OCI-LY3 (cell line): ENCODE measurements around the gene PLEKHO1.

Experiments used
- H2AFZ ChIP-seq: fragments of 200-600, 300-600 bp; shearing (Covaris generic); 2 replicates; pipeline ENCODE4 v1.6.0; 2014; ENCODE audit warnings: antibody characterized with exemption, low read depth, low read length
- H3K27ac ChIP-seq: fragments of 200-600, 300-600 bp; sonication (generic); 2 replicates; pipeline ENCODE4 v1.5.1; 2014; ENCODE audit warnings: mild to moderate bottlenecking, low read length, moderate library complexity, mixed read lengths
- H3K27me3 ChIP-seq: fragments of 200-600, 300-600 bp; sonication (generic); 2 replicates; pipeline ENCODE4 v1.6.1; 2014; ENCODE audit warnings: low read depth, low read length, mixed read lengths
- H3K36me3 ChIP-seq: fragments of 200-600, 300-600 bp; sonication (generic); replicated peaks from 2 replicates; pipeline ENCODE3; 2014; ENCODE audit warnings: low read depth, low read length, mixed read lengths
- H3K4me1 ChIP-seq: fragments of 300-600, 200-600 bp; sonication (generic); 2 replicates; pipeline ENCODE4 v1.6.1; 2014; ENCODE audit warnings: low read length, mixed read lengths
- H3K4me2 ChIP-seq: fragments of 200-600, 300-600 bp; sonication (generic); 2 replicates; pipeline ENCODE4 v1.6.1; 2014; ENCODE audit warnings: low read length, mixed read lengths
- H3K4me3 ChIP-seq: fragments of 300-600, 200-600 bp; sonication (generic); 2 replicates; pipeline ENCODE4 v1.5.1; 2014; ENCODE audit warnings: antibody characterized with exemption, mild to moderate bottlenecking, low read length, moderate library complexity
- H3K79me2 ChIP-seq: fragments of 300-600, 200-600 bp; shearing (Covaris generic); 2 replicates; pipeline ENCODE4 v1.6.1; 2014; ENCODE audit warnings: mild to moderate bottlenecking, low read length, mixed read lengths
- H3K9ac ChIP-seq: fragments of 300-600, 200-600 bp; shearing (Covaris generic); 2 replicates; pipeline ENCODE4 v1.6.0; 2014; ENCODE audit warnings: mild to moderate bottlenecking, low read length, moderate library complexity
- H3K9me3 ChIP-seq: fragments of 200-600, 300-600 bp; shearing (Covaris generic); 2 replicates; pipeline ENCODE4 v1.6.1; 2014; ENCODE audit warnings: low read length, mixed read lengths; ENCODE audit not compliant: insufficient read depth
- H4K20me1 ChIP-seq: fragments of 200-600, 300-600 bp; sonication (generic); 2 replicates; pipeline ENCODE4 v1.6.1; 2016; ENCODE audit warnings: low read length, mixed read lengths; ENCODE audit not compliant: insufficient read depth
- CTCF ChIP-seq: fragments of 200-600, 300-600 bp; sonication (generic); IDR thresholded peaks from 2 replicates; pipeline ENCODE4 v1.5.1; 2014; ENCODE audit warnings: antibody characterized with exemption, low read length, low read depth
- EZH2phosphoT487 ChIP-seq: fragments of 200-600 bp; shearing (Covaris generic); IDR thresholded peaks from 2 replicates; pipeline ENCODE4 v1.6.1; 2018; ENCODE audit warnings: antibody characterized with exemption, mixed run types, low read depth

Gene PLEKHO1

GRCh38 chr1:150186789-150187559, 37.3 kb downstream of the PLEKHO1 start:
- H2AFZ ChIP-seq: peak overlapping the region; percentile 90
- TF ChIP-seq CTCF (peak; percentile 71), EZH2phosphoT487 (no peak)
- peaks cover 24% of the 10 kb centered on the region for H3K4me1 ChIP-seq
- no peaks in the 10 kb centered on the region for H3K36me3 ChIP-seq
- H3K4me2 ChIP-seq: peak overlapping the region; percentile 77
- no peaks in the 10 kb centered on the region for H3K9me3 ChIP-seq
- H3K79me2 ChIP-seq: no peaks in the 10 kb centered on the region
- no peak overlapping the region for H3K9ac ChIP-seq
- no peaks in the 10 kb centered on the region for H4K20me1 ChIP-seq
- H3K27ac ChIP-seq: peak overlapping the region; percentile 45
- peaks cover 11% of the 10 kb centered on the region; the same call in 1 of the 2 replicates for H3K27me3 ChIP-seq
- H3K4me3 ChIP-seq: peak overlapping the region; percentile 60

GRCh38 chr1:150187560-150187931, 37.8 kb downstream of the PLEKHO1 start:
- Histone ChIP-seq H3K9ac (peak overlapping the region; percentile 33), H3K9me3 (no peaks in the 10 kb centered on the region), H3K79me2 (no peaks in the 10 kb centered on the region), H3K27ac (no peak overlapping the region), H3K36me3 (no peaks in the 10 kb centered on the region), H3K27me3 (peaks cover 11% of the 10 kb centered on the region; the same call in 1 of the 2 replicates), H2AFZ (peak overlapping the region; percentile 90; the same call in 1 of the 2 replicates), H3K4me3 (peak overlapping the region; percentile 41), H3K4me2 (peak overlapping the region; percentile 77), H3K4me1 (peaks cover 24% of the 10 kb centered on the region), H4K20me1 (no peaks in the 10 kb centered on the region)
- TF ChIP-seq CTCF (no peak), EZH2phosphoT487 (no peak)

DNA sequence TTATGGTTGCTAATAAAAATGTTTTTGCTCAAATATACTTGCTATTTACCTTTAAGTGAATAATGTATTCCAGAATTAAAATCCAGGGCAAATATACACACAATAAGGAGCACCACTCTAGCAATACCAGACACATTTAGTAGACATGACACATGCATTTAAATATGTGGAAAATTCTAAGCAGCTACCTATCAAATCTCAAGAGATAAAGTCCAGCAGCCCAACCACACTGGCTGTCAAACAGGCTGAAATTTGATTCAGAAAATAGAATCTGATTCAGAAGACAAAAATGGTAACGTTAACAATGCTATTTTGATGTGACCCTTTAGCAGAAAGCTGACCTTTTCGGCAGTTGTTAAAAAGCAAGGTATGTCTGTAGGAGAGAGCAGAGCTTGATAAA, 42.3 kb downstream of the PLEKHO1 start:
- no peak overlapping the region for H3K4me2 ChIP-seq
- H4K20me1 ChIP-seq: no peaks in the 10 kb centered on the region
- no peak overlapping the region for H3K9ac ChIP-seq
- peaks cover 14% of the 10 kb centered on the region; the same call in 1 of the 2 replicates for H3K27me3 ChIP-seq
- TF ChIP-seq CTCF (no peak), EZH2phosphoT487 (no peak)
- H2AFZ ChIP-seq: no peak overlapping the region
- H3K9me3 ChIP-seq: no peaks in the 10 kb centered on the region
- H3K4me1 ChIP-seq: peaks cover 10% of the 10 kb centered on the region
- no peaks in the 10 kb centered on the region for H3K36me3 ChIP-seq
- H3K79me2 ChIP-seq: no peaks in the 10 kb centered on the region
- no peak overlapping the region for H3K27ac ChIP-seq
- no peak overlapping the region for H3K4me3 ChIP-seq

- no peak overlapping the region for H2AFZ ChIP-seq
- no peaks in the 10 kb centered on the region for H3K79me2 ChIP-seq
- H3K9ac ChIP-seq: no peak overlapping the region
- no peaks in the 10 kb centered on the region for H3K4me1 ChIP-seq
- H3K4me2 ChIP-seq: no peak overlapping the region
- H4K20me1 ChIP-seq: no peaks in the 10 kb centered on the region
- H3K27ac ChIP-seq: no peak overlapping the region
- H3K36me3 ChIP-seq: no peaks in the 10 kb centered on the region
- H3K9me3 ChIP-seq: no peaks in the 10 kb centered on the region
- H3K27me3 ChIP-seq: 0 out of 2 replicates have a peak, but pooled peaks cover 3% of the 10 kb centered on the region
- H3K4me3 ChIP-seq: no peak overlapping the region
- TF ChIP-seq CTCF (no peak), EZH2phosphoT487 (no peak)
Measured at GRCh38 chr1:150194381-150195031, 44.8 kb downstream of the PLEKHO1 start.
